Caco-2 (cell line): ENCODE results near the gene PCARE. TPM values are rescaled to one million over a fixed set of nuclear protein-coding genes. Genes with fewer than 3 reads are reported as not detected.
"Not testable (repeated sequence)": the region's sequence is repeated elsewhere in the genome, so short reads cannot be mapped to it uniquely, and the experiment has no call there.

Experiments used
- BruUV-seq: library from RNA; stranded (reverse); fragments of 400-500 nt; replicated peaks from 2 replicates; lab custom pipeline; 2021; lab: Mats Ljungman, UMichigan
- CTCF ChIA-PET: fragments of 300-600 bp; sonication (Branson Sonifier 250); formaldehyde crosslinking; loops from one replicate; lab custom pipeline; 2022; ENCODE audit warnings: antibody characterized with exemption; lab: Charles Lee
- POLR2A ChIA-PET: fragments of 300-600 bp; sonication (Branson Sonifier 250); formaldehyde crosslinking; loops from one replicate; lab custom pipeline; 2022; ENCODE audit warnings: antibody characterized with exemption; lab: Charles Lee
- DNase-seq, 2 experiments: peaks; one replicate each; pipeline versions ENCODE4 v3.0.0 to v3.0.0-alpha.2; 2020 to 2022
- H3K27me3 ChIP-seq: replicated peaks from 2 replicates; pipeline ENCODE4 v1.6.0; 2011; ENCODE audit warnings: low read length; ENCODE audit not compliant: control insufficient read depth, insufficient read depth
- H3K36me3 ChIP-seq: 2 replicates; pipeline ENCODE4 v1.5.1; 2011; ENCODE audit warnings: low read length; ENCODE audit not compliant: control insufficient read depth, insufficient read depth
- H3K4me1 ChIP-seq: fragments of 250-450 bp; sonication (Bioruptor Pico); 2 replicates; pipeline ENCODE4 v1.5.1; 2020; ENCODE audit warnings: mild to moderate bottlenecking
- H3K4me3 ChIP-seq: 2 replicates; pipeline ENCODE4 v1.5.1; 2011; ENCODE audit warnings: low read depth, mild to moderate bottlenecking, control low read depth, low read length
- H3K9me3 ChIP-seq: fragments of 250-450 bp; sonication (Bioruptor Pico); 2 replicates; pipeline ENCODE4 v1.5.1; 2020; ENCODE audit warnings: mild to moderate bottlenecking, moderate library complexity
- H3K27ac Mint-ChIP-seq: one replicate; pipeline ENCODE4 v1.8.0; 2022; ENCODE audit warnings: mixed read lengths; ENCODE audit not compliant: unreplicated experiment
- H3K27me3 Mint-ChIP-seq: one replicate; pipeline ENCODE4 v1.8.0; 2022; ENCODE audit warnings: mixed read lengths; ENCODE audit not compliant: insufficient read depth, unreplicated experiment
- H3K36me3 Mint-ChIP-seq: one replicate; pipeline ENCODE4 v1.8.0; 2022; ENCODE audit warnings: mild to moderate bottlenecking, mixed read lengths; ENCODE audit not compliant: insufficient read depth, unreplicated experiment
- H3K4me1 Mint-ChIP-seq: one replicate; pipeline ENCODE4 v1.8.0; 2022; ENCODE audit warnings: low read depth, mixed read lengths; ENCODE audit not compliant: unreplicated experiment
- H3K4me3 Mint-ChIP-seq: one replicate; pipeline ENCODE4 v1.8.0; 2022; ENCODE audit warnings: mild to moderate bottlenecking, moderate library complexity, mixed read lengths; ENCODE audit not compliant: unreplicated experiment
- H3K9me3 Mint-ChIP-seq: one replicate; pipeline ENCODE4 v1.8.0; 2022; ENCODE audit warnings: mixed read lengths; ENCODE audit not compliant: unreplicated experiment
- intact Hi-C: fragments of 100-400 bp; cut with micrococcal nuclease; formaldehyde crosslinking; loops from one replicate; pipeline ENCODE4 v1.10.0; 2022; ENCODE audit not compliant: unreplicated experiment
- total RNA-seq: library from RNA; stranded (reverse); gene quantifications from 2 replicates; pipeline ENCODE4 v1.2.3, GENCODE V29; 2022
- TF ChIP-seq, protein P1 (sequence below), 2 experiments: fragments of 200-600 bp in 1 of 2; IDR thresholded peaks; 1 replicate in 1 of 2; 2 replicates in 1 of 2; pipeline versions ENCODE4 v1.5.1 to v1.8.0; 2011 to 2022; ENCODE audit warnings: antibody characterized with exemption in 1 of 2, control low read depth in 1 of 2, inconsistent platforms in 1 of 2, low read depth in 1 of 2, low read length in 1 of 2, mild to moderate bottlenecking in 1 of 2, moderate library complexity in 1 of 2; ENCODE audit not compliant: insufficient read depth in 1 of 2, severe bottlenecking in 1 of 2, unreplicated experiment in 1 of 2

Gene PCARE
- total RNA-seq, 1 experiment from 2014 or later: not detected

DNA sequence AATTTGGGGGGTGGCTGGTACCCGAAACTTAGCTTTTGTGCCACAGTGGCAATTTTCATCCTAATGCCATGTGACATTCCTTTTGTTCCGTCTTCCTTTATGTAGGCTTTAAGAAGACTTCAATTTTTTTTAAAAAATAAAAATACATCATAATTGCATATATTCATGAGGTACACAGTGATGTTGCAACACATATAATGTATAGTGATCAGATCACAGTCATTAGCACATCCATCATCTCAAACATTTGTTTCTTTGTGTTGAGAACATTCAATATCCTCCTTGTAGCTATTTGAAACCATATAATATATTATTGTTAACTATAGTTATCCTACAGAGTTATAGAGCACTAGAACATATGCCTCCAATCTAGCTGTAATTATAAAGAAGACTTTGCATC lies 34.9 kb upstream of the PCARE start:
- H3K4me3 ChIP-seq: no peak overlapping the region
- no peak overlapping the region for H3K4me3 Mint-ChIP-seq
- ChIA-PET POLR2A (no interaction called here), CTCF (no interaction called here)
- no peak for DNase-seq
- no peaks in the 10 kb centered on the region for H3K36me3 ChIP-seq
- H3K36me3 Mint-ChIP-seq: no peaks in the 10 kb centered on the region
- no peaks in the 10 kb centered on the region for H3K27me3 Mint-ChIP-seq
- peaks cover under 1% of the 10 kb centered on the region for H3K9me3 Mint-ChIP-seq
- TF ChIP-seq, protein P1, sequence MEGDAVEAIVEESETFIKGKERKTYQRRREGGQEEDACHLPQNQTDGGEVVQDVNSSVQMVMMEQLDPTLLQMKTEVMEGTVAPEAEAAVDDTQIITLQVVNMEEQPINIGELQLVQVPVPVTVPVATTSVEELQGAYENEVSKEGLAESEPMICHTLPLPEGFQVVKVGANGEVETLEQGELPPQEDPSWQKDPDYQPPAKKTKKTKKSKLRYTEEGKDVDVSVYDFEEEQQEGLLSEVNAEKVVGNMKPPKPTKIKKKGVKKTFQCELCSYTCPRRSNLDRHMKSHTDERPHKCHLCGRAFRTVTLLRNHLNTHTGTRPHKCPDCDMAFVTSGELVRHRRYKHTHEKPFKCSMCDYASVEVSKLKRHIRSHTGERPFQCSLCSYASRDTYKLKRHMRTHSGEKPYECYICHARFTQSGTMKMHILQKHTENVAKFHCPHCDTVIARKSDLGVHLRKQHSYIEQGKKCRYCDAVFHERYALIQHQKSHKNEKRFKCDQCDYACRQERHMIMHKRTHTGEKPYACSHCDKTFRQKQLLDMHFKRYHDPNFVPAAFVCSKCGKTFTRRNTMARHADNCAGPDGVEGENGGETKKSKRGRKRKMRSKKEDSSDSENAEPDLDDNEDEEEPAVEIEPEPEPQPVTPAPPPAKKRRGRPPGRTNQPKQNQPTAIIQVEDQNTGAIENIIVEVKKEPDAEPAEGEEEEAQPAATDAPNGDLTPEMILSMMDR (IDR thresholded peaks at IDR 0.05; ENCODE audit: insufficient read depth in 1 of 2, low read depth in 1 of 2, low read length in 1 of 2, severe bottlenecking in 1 of 2, unreplicated experiment in 1 of 2): no peak
- H3K4me1 ChIP-seq: no peaks in the 10 kb centered on the region
- H3K4me1 Mint-ChIP-seq: no peaks in the 10 kb centered on the region
- H3K27ac Mint-ChIP-seq: no peak overlapping the region
- intact Hi-C loops: loop anchor here (5.0 kb wide), 1 partner anchor 88 kb away; no protein-coding TSS in a partner anchor
- no TSS peak for BruUV-seq
- H3K27me3 ChIP-seq: no peaks in the 10 kb centered on the region
- H3K9me3 ChIP-seq: no peaks in the 10 kb centered on the region

DNA sequence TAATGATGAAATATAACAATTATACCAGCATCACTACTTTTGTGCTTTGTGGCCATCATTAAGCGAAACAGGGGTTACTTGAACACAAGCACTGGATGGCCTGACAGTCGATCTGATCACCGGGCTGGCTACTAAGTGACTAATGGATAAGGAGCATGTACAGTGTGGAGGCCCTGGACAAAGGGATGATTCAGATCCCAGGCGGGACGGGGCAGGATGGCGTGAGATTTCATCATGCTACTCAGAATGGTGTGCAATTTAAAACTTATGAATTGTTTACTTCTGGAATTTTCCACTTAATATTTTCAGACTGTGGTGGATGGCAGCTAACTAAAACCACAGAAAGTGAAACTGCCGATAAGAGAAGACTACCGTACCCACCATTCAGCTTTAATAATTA lies 33.9 kb upstream of the PCARE start:
- no peak overlapping the region for H3K27ac Mint-ChIP-seq
- intact Hi-C loops: loop anchor here (5.0 kb wide), 1 partner anchor 89 kb away; no protein-coding TSS in a partner anchor
- POLR2A ChIA-PET: no interaction called here

DNA sequence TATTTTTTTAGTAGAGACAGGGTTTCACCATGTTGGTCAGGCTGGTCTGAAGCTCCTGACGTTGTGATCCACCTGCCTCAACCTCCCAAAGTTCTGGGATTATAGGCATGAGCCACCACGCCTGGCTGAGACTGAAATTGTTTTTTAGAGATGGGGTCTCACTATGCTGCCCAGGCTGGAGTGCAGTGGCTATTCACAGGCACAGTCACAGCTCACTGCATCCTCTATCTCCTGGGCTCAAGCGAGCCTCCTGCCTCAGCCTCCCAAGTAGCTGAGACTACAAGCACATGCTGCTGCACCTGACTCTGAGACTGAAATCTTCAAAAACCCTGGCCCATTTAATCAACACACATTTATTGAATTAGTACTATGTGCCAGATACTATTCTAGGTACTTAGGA lies 33.2 kb upstream of the PCARE start:
- H3K9me3 Mint-ChIP-seq, POLR2A ChIA-PET, H3K27me3 ChIP-seq, DNase-seq, BruUV-seq, H3K4me3 ChIP-seq, H3K9me3 ChIP-seq, H3K4me1 ChIP-seq, CTCF ChIA-PET, H3K36me3 ChIP-seq, H3K36me3 Mint-ChIP-seq, H3K27ac Mint-ChIP-seq, H3K4me1 Mint-ChIP-seq, H3K4me3 Mint-ChIP-seq, H3K27me3 Mint-ChIP-seq: not testable (repeated sequence)
- intact Hi-C loops: loop anchor here (5.0 kb wide), 1 partner anchor 90 kb away; no protein-coding TSS in a partner anchor

More for the DNA sequence above, 33.9 kb upstream of the PCARE start:
- Histone ChIP-seq H3K9me3 (no peaks in the 10 kb centered on the region), H3K27me3 (no peaks in the 10 kb centered on the region), H3K4me1 (no peaks in the 10 kb centered on the region), H3K36me3 (no peaks in the 10 kb centered on the region), H3K4me3 (no peak overlapping the region)
- TF ChIP-seq, protein P1 (IDR thresholded peaks at IDR 0.05; ENCODE audit: insufficient read depth in 1 of 2, low read depth in 1 of 2, low read length in 1 of 2, severe bottlenecking in 1 of 2, unreplicated experiment in 1 of 2): no peak
- H3K9me3 Mint-ChIP-seq: no peaks in the 10 kb centered on the region
- DNase-seq: peak in 1 of 2 experiments; percentile 36
- no peak overlapping the region for H3K4me3 Mint-ChIP-seq
- no peaks in the 10 kb centered on the region for H3K4me1 Mint-ChIP-seq
- no peaks in the 10 kb centered on the region for H3K27me3 Mint-ChIP-seq
- BruUV-seq: no TSS peak
- H3K36me3 Mint-ChIP-seq: no peaks in the 10 kb centered on the region
- CTCF ChIA-PET: no interaction called here
